Adipocyte (in vitro differentiated cells): Measurements from ENCODE around the gene SKIC2.
"Not testable (repeated sequence)": the region's sequence is repeated elsewhere in the genome, so short reads cannot be mapped to it uniquely, and the experiment has no call there.

Experiments used
- DNase-seq: peaks from one replicate; pipeline ENCODE4 v3.0.0-alpha.2; 2015; ENCODE audit warnings: low read depth
- H3K27me3 ChIP-seq: replicated peaks from 2 replicates; pipeline ENCODE4 v1.7.0; 2013; ENCODE audit warnings: mild to moderate bottlenecking, low read length, moderate library complexity; ENCODE audit not compliant: control insufficient read depth, insufficient read depth
- H3K36me3 ChIP-seq: 2 replicates; pipeline ENCODE4 v1.7.0; 2013; ENCODE audit warnings: low read length, mild to moderate bottlenecking, moderate library complexity; ENCODE audit not compliant: control insufficient read depth, insufficient read depth, severe bottlenecking
- H3K4me1 ChIP-seq: 2 replicates; pipeline ENCODE4 v1.7.0; 2013; ENCODE audit warnings: mild to moderate bottlenecking, low read length, moderate library complexity; ENCODE audit not compliant: control insufficient read depth, insufficient read depth
- H3K4me3 ChIP-seq: 2 replicates; pipeline ENCODE4 v1.7.0; 2013; ENCODE audit warnings: mild to moderate bottlenecking, low read length, moderate library complexity
- H3K9ac ChIP-seq: 2 replicates; pipeline ENCODE4 v1.7.0; 2013; ENCODE audit warnings: mild to moderate bottlenecking, low read length, moderate library complexity
- H3K9me3 ChIP-seq: 2 replicates; pipeline ENCODE4 v1.7.0; 2013; ENCODE audit warnings: mild to moderate bottlenecking, low read length, moderate library complexity; ENCODE audit not compliant: control insufficient read depth

Gene SKIC2

DNA sequence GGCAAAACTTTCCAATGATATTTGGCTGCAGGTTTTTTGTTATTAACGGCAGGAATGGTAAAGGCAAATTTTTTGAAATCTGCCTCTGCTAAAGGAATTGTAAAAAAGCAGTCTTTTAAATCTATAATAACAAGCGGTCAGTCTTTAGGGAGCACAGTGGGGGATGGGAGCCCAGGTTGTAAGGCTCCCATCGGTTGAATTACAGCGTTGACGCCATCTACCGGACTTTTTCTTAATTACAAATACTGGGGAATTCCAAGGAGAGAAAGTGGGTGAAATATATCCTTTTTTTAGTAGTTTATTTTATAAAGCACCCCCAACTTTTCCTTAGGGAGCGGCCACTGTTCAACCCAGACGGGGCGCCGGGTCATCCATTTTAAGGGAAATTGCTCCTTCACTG is 30.4 kb downstream of the SKIC2 start:
- H3K4me3 ChIP-seq, DNase-seq, H3K4me1 ChIP-seq, H3K9ac ChIP-seq, H3K9me3 ChIP-seq, H3K27me3 ChIP-seq, H3K36me3 ChIP-seq: not testable (repeated sequence)

DNA sequence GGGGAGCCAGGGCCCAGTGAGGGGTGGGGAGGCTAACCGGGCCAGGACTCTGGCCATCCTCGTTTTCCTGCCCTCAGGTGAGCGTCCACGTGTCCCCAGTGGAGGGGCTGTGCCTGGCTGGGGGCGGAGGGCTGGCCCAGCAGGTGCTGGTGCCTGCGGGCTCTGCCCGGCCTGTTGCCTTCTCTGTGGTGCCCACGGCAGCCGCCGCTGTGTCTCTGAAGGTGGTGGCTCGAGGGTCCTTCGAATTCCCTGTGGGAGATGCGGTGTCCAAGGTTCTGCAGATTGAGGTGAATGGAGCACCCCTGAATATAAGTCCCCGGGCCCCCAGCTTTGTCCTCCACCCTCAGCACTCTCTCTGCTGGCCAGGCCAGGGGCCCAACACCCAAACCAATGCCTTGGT is 35.4 kb downstream of the SKIC2 start:
- H3K9ac ChIP-seq, DNase-seq, H3K9me3 ChIP-seq, H3K4me3 ChIP-seq, H3K36me3 ChIP-seq, H3K4me1 ChIP-seq, H3K27me3 ChIP-seq: not testable (repeated sequence)

DNA sequence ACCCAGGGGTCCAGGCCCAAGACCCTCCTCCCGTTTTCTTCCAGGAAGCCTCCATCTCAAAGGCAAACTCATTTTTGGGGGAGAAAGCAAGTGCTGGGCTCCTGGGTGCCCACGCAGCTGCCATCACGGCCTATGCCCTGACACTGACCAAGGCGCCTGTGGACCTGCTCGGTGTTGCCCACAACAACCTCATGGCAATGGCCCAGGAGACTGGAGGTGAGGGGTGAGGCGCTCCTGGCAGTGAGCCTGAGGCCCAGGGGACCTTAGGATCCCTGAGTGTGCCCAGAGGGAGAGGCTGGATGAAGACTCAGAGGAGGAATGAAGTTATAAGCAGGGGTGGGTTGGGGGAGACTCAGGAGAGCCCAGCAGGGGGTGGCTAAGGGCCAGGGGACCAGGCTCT is 37.4 kb downstream of the SKIC2 start:
- not testable (repeated sequence) for H3K27me3 ChIP-seq, DNase-seq, H3K4me1 ChIP-seq, H3K9me3 ChIP-seq, H3K4me3 ChIP-seq, H3K36me3 ChIP-seq, H3K9ac ChIP-seq

DNA sequence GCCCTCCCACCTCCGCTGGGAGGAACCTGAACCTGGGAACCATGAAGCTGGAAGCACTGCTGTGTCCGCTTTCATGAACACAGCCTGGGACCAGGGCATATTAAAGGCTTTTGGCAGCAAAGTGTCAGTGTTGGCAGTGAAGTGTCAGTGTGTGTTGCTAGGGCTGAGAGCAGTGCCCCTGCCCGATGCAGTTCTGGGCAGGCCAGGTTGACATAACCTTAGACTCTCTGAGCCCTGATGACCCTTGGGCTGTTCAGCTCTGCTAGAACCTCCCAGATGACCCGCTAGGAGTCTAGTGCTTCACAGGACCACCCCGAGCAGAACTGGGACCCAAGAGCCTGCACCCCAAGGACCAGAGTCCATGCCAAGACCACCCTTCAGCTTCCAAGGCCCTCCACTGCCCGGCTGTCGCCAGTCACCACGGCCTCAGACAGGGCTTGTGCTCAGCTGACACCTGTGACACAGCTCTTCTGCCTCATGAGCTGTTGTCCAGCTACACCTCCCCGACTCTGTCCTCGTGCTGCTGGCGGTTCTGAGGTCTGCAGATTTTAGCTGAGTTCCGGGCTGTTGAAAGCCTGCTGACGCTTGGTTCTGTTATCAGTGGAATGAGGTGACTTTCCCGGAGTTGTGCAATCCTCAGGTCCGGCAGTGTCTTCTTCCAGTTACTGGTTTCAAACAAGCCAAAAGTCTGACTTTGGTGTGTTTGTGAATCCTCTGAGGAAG is 43.7 kb downstream of the SKIC2 start:
- H3K9me3 ChIP-seq, H3K36me3 ChIP-seq, H3K4me3 ChIP-seq, H3K4me1 ChIP-seq, DNase-seq, H3K9ac ChIP-seq, H3K27me3 ChIP-seq: not testable (repeated sequence)

DNA sequence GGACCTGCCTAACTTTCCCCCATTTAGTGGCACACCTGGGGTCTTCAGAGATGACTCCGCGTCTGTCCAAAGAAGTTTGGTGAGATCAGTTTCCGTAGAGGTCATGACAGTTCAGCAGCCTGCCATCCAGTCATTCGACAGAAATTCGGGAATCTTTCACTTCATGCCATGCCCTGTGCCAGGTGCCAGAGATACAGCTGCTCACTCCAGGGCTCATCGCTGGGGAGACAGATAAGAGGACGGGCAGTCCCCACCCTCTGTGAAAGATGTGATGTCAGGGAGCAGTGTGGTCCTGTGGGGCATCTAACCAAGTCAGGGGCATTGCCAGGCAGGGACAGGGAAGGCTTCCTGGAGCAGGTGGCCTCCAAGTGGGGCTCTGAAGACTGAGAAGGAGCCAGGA is 44.3 kb downstream of the SKIC2 start:
- not testable (repeated sequence) for H3K9ac ChIP-seq, H3K4me3 ChIP-seq, H3K27me3 ChIP-seq, H3K9me3 ChIP-seq, H3K36me3 ChIP-seq, H3K4me1 ChIP-seq, DNase-seq

DNA sequence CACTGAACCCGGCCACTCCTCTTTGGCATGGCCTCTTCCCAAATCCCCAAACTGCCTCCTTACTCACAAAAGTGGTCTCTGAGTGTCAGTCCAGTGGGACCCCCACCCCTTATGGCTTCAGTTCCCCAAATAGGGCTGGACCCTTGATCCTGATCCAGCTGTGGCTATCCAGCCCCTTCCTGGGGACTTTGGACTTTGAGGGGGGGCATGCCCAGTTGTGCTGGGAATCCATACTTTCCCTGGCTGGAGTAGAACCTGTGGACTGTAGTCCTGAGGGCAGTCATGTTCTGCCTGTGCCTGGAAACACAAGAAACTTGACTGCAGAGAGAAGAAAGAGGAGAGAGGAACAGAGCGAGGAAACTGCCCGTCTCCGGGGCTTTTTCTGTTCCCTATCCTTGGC is 45.4 kb downstream of the SKIC2 start:
- H3K27me3 ChIP-seq, H3K9me3 ChIP-seq, H3K9ac ChIP-seq, H3K36me3 ChIP-seq, H3K4me3 ChIP-seq, DNase-seq, H3K4me1 ChIP-seq: not testable (repeated sequence)

DNA sequence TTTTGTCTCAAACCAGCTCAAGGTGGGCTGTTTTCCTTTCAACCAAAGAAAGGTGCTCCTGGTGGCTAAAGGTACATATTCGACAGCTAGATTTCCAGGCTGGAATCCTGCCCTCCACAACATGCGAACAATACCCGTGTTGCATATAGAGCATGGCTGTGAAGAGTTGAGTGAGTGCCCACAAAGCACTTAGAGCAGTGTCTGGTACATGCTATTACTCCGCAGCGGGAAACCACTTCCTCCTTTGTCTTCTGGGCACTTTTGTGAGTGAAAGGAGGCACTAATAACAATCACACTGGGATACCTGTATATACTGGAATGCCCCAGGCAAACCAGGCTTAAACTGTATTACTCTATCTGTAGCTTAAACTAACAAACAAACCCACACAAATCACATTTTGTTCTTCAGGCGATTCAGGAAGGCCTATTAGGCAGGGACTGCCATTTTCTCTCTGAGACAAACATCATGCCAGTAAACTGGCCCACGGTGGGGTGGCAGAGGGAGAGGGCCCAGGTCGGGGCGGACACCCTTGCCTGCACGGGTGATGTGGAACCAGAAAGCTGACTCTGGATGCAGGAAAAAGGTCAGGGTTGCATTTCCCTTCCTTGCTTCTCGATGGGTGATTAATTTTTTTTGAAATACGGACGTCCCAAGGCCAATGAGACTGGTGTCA is 46.0 kb downstream of the SKIC2 start:
- H3K9ac ChIP-seq, DNase-seq, H3K27me3 ChIP-seq, H3K4me1 ChIP-seq, H3K4me3 ChIP-seq, H3K36me3 ChIP-seq, H3K9me3 ChIP-seq: not testable (repeated sequence)

DNA sequence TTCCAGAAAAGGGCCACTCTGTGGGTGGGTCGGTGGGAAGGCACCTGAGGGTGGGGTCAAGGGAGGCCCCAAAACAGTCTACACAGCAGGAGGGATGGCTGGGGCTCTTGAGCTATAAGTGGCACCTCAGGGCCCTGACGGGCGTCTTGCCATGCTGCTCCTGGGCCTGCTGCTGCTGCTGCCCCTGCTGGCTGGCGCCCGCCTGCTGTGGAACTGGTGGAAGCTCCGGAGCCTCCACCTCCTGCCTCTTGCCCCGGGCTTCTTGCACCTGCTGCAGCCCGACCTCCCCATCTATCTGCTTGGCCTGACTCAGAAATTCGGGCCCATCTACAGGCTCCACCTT is 46.5 kb downstream of the SKIC2 start:
- not testable (repeated sequence) for H3K4me3 ChIP-seq, H3K36me3 ChIP-seq, H3K27me3 ChIP-seq, DNase-seq, H3K4me1 ChIP-seq, H3K9ac ChIP-seq, H3K9me3 ChIP-seq

DNA sequence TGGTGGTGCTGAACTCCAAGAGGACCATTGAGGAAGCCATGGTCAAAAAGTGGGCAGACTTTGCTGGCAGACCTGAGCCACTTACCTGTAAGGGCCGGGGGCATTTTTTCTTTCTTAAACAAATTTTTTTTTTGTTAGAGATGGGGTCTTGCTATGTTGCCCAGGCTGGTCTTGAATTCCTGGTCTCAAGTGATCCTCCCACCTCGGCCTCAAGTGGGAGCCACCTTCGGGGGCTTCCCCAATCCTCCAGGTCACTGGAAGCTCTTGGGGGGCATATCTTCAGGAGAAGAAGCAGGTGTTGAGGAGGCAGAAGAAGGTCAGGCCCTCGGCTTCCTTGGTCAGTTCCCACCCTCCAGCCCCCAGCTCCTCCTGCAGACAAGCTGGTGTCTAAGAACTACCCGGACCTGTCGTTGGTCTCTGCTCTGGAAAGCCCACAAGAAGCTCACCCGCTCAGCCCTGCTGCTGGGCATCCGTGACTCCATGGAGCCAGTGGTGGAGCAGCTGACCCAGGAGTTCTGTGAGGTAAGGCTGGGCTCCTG is 47.1 kb downstream of the SKIC2 start:
- not testable (repeated sequence) for H3K4me3 ChIP-seq, H3K4me1 ChIP-seq, H3K9me3 ChIP-seq, H3K36me3 ChIP-seq, H3K27me3 ChIP-seq, DNase-seq, H3K9ac ChIP-seq

DNA sequence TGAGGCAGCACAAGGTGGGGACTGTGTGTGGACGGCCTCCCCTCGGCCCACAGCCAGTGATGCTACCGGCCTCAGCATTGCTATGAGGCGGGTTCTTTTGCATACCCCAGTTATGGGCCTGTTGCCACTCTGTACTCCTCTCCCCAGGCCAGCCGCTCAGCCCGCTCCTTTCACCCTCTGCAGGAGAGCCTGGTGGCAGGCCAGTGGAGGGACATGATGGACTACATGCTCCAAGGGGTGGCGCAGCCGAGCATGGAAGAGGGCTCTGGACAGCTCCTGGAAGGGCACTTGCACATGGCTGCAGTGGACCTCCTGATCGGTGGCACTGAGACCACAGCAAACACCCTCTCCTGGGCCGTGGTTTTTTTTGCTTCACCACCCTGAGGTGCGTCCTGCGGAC is 48.1 kb downstream of the SKIC2 start:
- not testable (repeated sequence) for H3K4me1 ChIP-seq, H3K9ac ChIP-seq, H3K4me3 ChIP-seq, H3K9me3 ChIP-seq, DNase-seq, H3K36me3 ChIP-seq, H3K27me3 ChIP-seq

DNA sequence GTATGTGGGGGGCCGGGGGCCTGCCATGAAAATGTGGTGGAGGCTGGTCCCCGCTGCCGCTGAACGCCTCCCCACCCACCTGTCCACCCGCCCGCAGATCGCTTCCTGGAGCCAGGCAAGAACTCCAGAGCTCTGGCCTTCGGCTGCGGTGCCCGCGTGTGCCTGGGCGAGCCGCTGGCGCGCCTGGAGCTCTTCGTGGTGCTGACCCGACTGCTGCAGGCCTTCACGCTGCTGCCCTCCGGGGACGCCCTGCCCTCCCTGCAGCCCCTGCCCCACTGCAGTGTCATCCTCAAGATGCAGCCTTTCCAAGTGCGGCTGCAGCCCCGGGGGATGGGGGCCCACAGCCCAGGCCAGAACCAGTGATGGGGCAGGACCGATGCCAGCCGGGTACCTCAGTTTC is 49.1 kb downstream of the SKIC2 start:
- H3K9ac ChIP-seq, H3K4me1 ChIP-seq, H3K9me3 ChIP-seq, H3K36me3 ChIP-seq, H3K27me3 ChIP-seq, H3K4me3 ChIP-seq, DNase-seq: not testable (repeated sequence)

DNA sequence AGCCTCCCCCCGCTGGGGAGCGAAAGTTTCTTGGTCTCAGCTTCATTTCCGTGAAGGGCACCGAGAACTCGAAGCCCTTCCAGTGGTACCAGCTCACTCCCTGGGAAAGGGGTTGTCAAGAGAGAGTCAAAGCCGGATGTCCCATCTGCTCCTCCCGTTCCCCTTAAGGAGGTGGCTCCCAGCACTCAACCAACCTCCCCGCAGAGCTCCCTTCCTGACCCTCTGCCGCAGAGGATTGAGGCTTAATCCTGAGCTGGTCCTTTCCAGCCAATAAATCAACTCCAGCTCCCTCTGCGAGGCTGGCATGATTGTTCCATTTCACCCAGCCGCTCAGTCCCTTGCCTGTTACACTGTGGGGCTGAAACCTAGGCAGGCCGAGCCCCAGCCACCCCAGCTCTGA is 49.6 kb downstream of the SKIC2 start:
- not testable (repeated sequence) for H3K36me3 ChIP-seq, H3K27me3 ChIP-seq, DNase-seq

More for the DNA sequence above, 49.6 kb downstream of the SKIC2 start:
- H3K4me1 ChIP-seq, H3K9ac ChIP-seq, H3K4me3 ChIP-seq, H3K9me3 ChIP-seq: not testable (repeated sequence)
